A549 (cell line): ENCODE results near the gene PRKAR1B. TPM values are rescaled to one million over a fixed set of nuclear protein-coding genes. Genes with fewer than 3 reads are reported as not detected.

ENCODE experiments used
- ATAC-seq, 2 experiments: fragments of 200-7000 bp in 1 of 2; fragments of >200 bp in 1 of 2; cut with Nextera tagmentation in 1 of 2; cut with Tn5 transposase in 1 of 2; 3 replicates each; pipeline versions ENCODE4 v1.8.0 to v1.9.1; 2018 to 2020; ENCODE audit warnings: mild to moderate bottlenecking in 1 of 2, moderate library complexity in 1 of 2
- CTCF ChIA-PET: fragments of 300-600 bp; sonication (Branson Sonifier 250); formaldehyde crosslinking; extraction: SDS; loops from one replicate; lab custom pipeline; 2021; ENCODE audit warnings: antibody characterized with exemption, inconsistent platforms; lab: Yijun Ruan, JAX
- POLR2A ChIA-PET: fragments of 350-600 bp; formaldehyde crosslinking; extraction: SDS; loops from one replicate; lab custom pipeline; 2021; ENCODE audit warnings: antibody characterized with exemption, inconsistent platforms; lab: Yijun Ruan, JAX
- DNase-seq, 2 experiments: peaks; one replicate each; pipeline versions ENCODE4 v3.0.0 to v3.0.0-alpha.2; 2011 to 2016; ENCODE audit warnings: low read depth in 1 of 2, low spot score in 1 of 2
- FAIRE-seq: peaks from 2 replicates; lab custom pipeline; 2011; peaks lifted over from hg19 to GRCh38; lab: Jason Lieb, UNC
- H3K27ac ChIP-seq, 2 experiments: fragments of >200 bp; sonication (Bioruptor Twin); formaldehyde crosslinking; 3 replicates each; pipeline ENCODE4 v1.5.1; 2016 to 2017
- H3K4me1 ChIP-seq: fragments of >200 bp; sonication (Bioruptor Twin); formaldehyde crosslinking; 3 replicates; pipeline ENCODE4 v1.6.1; 2016
- H3K4me2 ChIP-seq: fragments of >200 bp; sonication (Bioruptor Twin); formaldehyde crosslinking; 3 replicates; pipeline ENCODE4 v1.6.1; 2016
- H3K4me3 ChIP-seq: fragments of >200 bp; sonication (Bioruptor Twin); formaldehyde crosslinking; 3 replicates; pipeline ENCODE4 v1.5.1; 2016
- H3K9me3 ChIP-seq: fragments of >200 bp; sonication (Bioruptor Twin); formaldehyde crosslinking; 3 replicates; pipeline ENCODE4 v1.6.1; 2016
- CBX2 ChIP-seq: fragments of 200-600 bp; sonication (generic); IDR thresholded peaks from 2 replicates; pipeline ENCODE4 v1.6.1; 2016; ENCODE audit warnings: low read depth, mild to moderate bottlenecking, borderline replicate concordance
- EHMT2 ChIP-seq: fragments of 200-600 bp; sonication (generic); IDR thresholded peaks from 2 replicates; pipeline ENCODE4 v1.6.1; 2016; ENCODE audit warnings: antibody characterized with exemption, low read depth, mild to moderate bottlenecking, moderate library complexity
- EP300 ChIP-seq, 2 experiments: fragments of >200 bp; sonication (Bioruptor Twin); formaldehyde crosslinking; IDR thresholded peaks; 2 replicates in 1 of 2; 3 replicates in 1 of 2; pipeline ENCODE4 v1.6.1; 2016 to 2017
- ESRRA ChIP-seq: fragments of 150-350 bp; IDR thresholded peaks from 2 replicates; pipeline ENCODE4 v1.6.1; 2014; ENCODE audit warnings: mild to moderate bottlenecking, low read length, borderline replicate concordance
- FOSB ChIP-seq: fragments of 250-450 bp; sonication (Bioruptor Pico); IDR thresholded peaks from 2 replicates; pipeline ENCODE4 v1.5.0; 2020; ENCODE audit warnings: mild to moderate bottlenecking, moderate library complexity
- FOXS1 ChIP-seq: fragments of 250-450 bp; sonication (Bioruptor Pico); IDR thresholded peaks from 2 replicates; pipeline ENCODE4 v1.5.0; 2020; ENCODE audit warnings: mild to moderate bottlenecking, moderate library complexity
- MAFK ChIP-seq: fragments of 450-650 bp; IDR thresholded peaks from 2 replicates; pipeline ENCODE4 v1.6.1; 2014; ENCODE audit not compliant: partially characterized antibody
- MYC ChIP-seq: IDR thresholded peaks from 2 replicates; pipeline ENCODE4 v1.6.1; 2012; ENCODE audit warnings: mild to moderate bottlenecking, inconsistent platforms, low read length, improper control_type of control experiment, borderline replicate concordance
- NR3C1 ChIP-seq: fragments of >200 bp; sonication (Bioruptor Twin); formaldehyde crosslinking; IDR thresholded peaks from 3 replicates; pipeline ENCODE4 v1.6.1; 2017
- PHF8 ChIP-seq: fragments of 200-600 bp; sonication (generic); IDR thresholded peaks from 2 replicates; pipeline ENCODE4 v1.6.1; 2016; ENCODE audit warnings: low read depth, mild to moderate bottlenecking, antibody characterized with exemption, moderate library complexity, borderline replicate concordance
- POLR2A ChIP-seq: IDR thresholded peaks from 2 replicates; pipeline ENCODE4 v1.6.1; 2012; ENCODE audit warnings: mild to moderate bottlenecking, low read length
- SREBF2 ChIP-seq: fragments of 450-650 bp; IDR thresholded peaks from 2 replicates; pipeline ENCODE4 v1.6.1; 2014; ENCODE audit warnings: mild to moderate bottlenecking, moderate library complexity
- ZFP36 ChIP-seq: fragments of 450-650 bp; IDR thresholded peaks from 2 replicates; pipeline ENCODE4 v1.6.1; 2014; ENCODE audit warnings: borderline replicate concordance; ENCODE audit not compliant: partially characterized antibody
- ZSCAN20 ChIP-seq: fragments of 250-450 bp; sonication (Bioruptor Pico); IDR thresholded peaks from 2 replicates; pipeline ENCODE4 v1.8.0; 2022; ENCODE audit warnings: mild to moderate bottlenecking, moderate library complexity
- WGBS: methylation state at CpG from one replicate; pipeline ENCODE4 v1.1.6; 2017; ENCODE audit errors: missing lambda C conversion rate; 5-methylcytosine and 5-hydroxymethylcytosine counted together
- polyA plus RNA-seq, 4 experiments: library from polyadenylated mRNA; depleted of rRNA in 3 of 4; stranded (reverse); fragments of >200 nt; fragmentation: RNase III in 1 of 4; extraction: RNeasy Plus Mini Kit Qiagen cat#74134 plus additional on column Dnase treatment in 1 of 4; gene quantifications; 2 replicates in 3 of 4; 3 replicates in 1 of 4; pipeline ENCODE4 v1.2.3, GENCODE V29; 2011 to 2017
- TF ChIP-seq, protein P1 (sequence below): fragments of 200-600 bp; sonication (generic); IDR thresholded peaks from 2 replicates; pipeline ENCODE4 v1.6.1; 2016; ENCODE audit warnings: antibody characterized with exemption, mild to moderate bottlenecking, moderate library complexity
- TF ChIP-seq, protein P2 (sequence below): fragments of >200 bp; sonication (Bioruptor Twin); formaldehyde crosslinking; IDR thresholded peaks from 2 replicates; pipeline ENCODE4 v1.6.1; 2016
- TF ChIP-seq, protein P3 (sequence below): IDR thresholded peaks from 2 replicates; pipeline ENCODE4 v1.6.1; 2012
- TF ChIP-seq, protein P4 (sequence below): fragments of >200 bp; sonication (Bioruptor Twin); formaldehyde crosslinking; IDR thresholded peaks from 3 replicates; pipeline ENCODE4 v1.5.1; 2016
- TF ChIP-seq, protein P5 (sequence below): fragments of 250-450 bp; sonication (Bioruptor Pico); IDR thresholded peaks from 2 replicates; pipeline ENCODE4 v1.5.0; 2021; ENCODE audit warnings: mild to moderate bottlenecking, moderate library complexity, borderline replicate concordance

PRKAR1B gene
- polyA plus RNA-seq, 2 of the 4 experiments (the other 2 are of a cell fraction), result 10.1 to 33.7 TPM

DNA sequence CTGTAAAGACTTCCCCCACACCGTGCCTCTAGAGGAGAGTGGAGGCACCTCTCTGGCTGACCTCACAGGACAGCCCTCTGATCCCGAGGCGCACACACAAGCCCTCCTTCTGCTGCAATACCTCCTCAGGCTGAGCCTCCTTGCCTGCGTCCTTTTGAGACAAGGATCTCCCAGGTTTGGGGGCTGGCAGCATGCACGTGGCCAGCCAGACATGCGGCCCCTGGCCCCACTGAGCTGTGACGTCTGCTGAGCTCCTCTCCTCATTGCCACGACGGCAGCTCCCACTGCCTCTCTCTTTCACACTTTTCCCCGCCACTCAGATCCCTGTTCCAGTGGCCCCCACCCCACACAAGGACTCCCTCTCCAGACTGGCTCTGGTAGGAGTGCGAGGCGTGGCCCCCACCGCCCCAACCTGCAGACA is 12.8 kb downstream of the PRKAR1B start:
- TF ChIP-seq ZFP36, result no peak
- no peak for FAIRE-seq
- Histone ChIP-seq H3K4me1 (no peaks in the 10 kb centered on the region), H3K4me3 (no peak overlapping the region), H3K27ac (no peak overlapping the region), H3K4me2 (no peak overlapping the region), H3K9me3 (no peaks in the 10 kb centered on the region)
- WGBS, result 95% methylated on average over 12 of the region's 13 CpGs
- no peak for DNase-seq
- peak; percentile 41 to 47; a peak in 3 of 6 replicates for ATAC-seq
- POLR2A ChIA-PET, result no interaction called here
- CTCF ChIA-PET, result no interaction called here

DNA sequence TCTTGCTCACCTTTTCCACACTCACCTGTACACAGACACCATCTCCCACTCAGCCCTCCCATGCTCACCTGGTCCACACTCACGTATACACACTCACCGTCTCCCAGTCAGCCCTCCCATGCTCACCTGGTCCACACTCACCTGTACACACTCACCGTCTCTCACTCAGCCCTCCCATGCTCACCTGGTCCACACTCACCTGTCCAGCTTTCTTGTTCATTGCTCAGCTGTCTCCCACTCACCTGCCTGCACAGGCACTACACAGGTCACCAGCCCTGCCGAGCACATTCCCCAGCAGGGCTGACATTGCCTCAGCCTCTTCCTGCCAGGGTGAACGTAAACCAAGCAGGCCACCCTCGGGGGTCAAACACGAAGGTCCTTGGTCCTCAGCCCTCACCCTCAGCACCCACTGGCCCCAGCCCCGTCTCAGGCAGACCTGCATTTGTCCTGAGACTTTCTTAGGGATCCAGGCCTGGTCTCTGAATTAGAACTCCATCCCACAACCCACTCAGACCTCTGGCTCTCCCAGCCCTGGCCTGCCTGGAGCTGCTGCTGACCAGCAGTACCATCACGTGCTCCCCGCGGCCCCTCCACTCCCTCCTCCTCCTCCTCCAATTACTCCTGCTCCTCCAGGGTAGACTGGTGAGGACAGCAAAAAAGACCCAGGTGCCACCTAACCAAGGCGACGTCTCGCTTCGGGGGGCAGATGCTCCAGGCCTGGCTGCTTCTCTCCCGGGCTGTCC is 13.4 kb downstream of the PRKAR1B start:
- no peak for FAIRE-seq

More for the DNA sequence above, 13.4 kb downstream of the PRKAR1B start:
- no peaks in the 10 kb centered on the region for H3K4me1 ChIP-seq
- TF ChIP-seq, protein P1, sequence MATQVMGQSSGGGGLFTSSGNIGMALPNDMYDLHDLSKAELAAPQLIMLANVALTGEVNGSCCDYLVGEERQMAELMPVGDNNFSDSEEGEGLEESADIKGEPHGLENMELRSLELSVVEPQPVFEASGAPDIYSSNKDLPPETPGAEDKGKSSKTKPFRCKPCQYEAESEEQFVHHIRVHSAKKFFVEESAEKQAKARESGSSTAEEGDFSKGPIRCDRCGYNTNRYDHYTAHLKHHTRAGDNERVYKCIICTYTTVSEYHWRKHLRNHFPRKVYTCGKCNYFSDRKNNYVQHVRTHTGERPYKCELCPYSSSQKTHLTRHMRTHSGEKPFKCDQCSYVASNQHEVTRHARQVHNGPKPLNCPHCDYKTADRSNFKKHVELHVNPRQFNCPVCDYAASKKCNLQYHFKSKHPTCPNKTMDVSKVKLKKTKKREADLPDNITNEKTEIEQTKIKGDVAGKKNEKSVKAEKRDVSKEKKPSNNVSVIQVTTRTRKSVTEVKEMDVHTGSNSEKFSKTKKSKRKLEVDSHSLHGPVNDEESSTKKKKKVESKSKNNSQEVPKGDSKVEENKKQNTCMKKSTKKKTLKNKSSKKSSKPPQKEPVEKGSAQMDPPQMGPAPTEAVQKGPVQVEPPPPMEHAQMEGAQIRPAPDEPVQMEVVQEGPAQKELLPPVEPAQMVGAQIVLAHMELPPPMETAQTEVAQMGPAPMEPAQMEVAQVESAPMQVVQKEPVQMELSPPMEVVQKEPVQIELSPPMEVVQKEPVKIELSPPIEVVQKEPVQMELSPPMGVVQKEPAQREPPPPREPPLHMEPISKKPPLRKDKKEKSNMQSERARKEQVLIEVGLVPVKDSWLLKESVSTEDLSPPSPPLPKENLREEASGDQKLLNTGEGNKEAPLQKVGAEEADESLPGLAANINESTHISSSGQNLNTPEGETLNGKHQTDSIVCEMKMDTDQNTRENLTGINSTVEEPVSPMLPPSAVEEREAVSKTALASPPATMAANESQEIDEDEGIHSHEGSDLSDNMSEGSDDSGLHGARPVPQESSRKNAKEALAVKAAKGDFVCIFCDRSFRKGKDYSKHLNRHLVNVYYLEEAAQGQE, result no peak
- TF ChIP-seq SREBF2 (no peak), FOSB (no peak), CBX2 (no peak), FOXS1 (CRISPR knock-in tag) (no peak), MYC (no peak), ESRRA (no peak), MAFK (no peak), ZSCAN20 (no peak), EHMT2 (no peak), PHF8 (no peak), NR3C1 (no peak), POLR2A (no peak), EP300 (IDR thresholded peaks at IDR 0.05) (no peak)
- TF ChIP-seq, protein P2, sequence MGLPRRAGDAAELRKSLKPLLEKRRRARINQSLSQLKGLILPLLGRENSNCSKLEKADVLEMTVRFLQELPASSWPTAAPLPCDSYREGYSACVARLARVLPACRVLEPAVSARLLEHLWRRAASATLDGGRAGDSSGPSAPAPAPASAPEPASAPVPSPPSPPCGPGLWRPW, result no peak
- TF ChIP-seq, protein P3, sequence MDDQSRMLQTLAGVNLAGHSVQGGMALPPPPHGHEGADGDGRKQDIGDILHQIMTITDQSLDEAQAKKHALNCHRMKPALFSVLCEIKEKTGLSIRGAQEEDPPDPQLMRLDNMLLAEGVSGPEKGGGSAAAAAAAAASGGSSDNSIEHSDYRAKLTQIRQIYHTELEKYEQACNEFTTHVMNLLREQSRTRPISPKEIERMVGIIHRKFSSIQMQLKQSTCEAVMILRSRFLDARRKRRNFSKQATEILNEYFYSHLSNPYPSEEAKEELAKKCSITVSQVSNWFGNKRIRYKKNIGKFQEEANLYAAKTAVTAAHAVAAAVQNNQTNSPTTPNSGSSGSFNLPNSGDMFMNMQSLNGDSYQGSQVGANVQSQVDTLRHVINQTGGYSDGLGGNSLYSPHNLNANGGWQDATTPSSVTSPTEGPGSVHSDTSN, result no peak
- TF ChIP-seq, protein P4, sequence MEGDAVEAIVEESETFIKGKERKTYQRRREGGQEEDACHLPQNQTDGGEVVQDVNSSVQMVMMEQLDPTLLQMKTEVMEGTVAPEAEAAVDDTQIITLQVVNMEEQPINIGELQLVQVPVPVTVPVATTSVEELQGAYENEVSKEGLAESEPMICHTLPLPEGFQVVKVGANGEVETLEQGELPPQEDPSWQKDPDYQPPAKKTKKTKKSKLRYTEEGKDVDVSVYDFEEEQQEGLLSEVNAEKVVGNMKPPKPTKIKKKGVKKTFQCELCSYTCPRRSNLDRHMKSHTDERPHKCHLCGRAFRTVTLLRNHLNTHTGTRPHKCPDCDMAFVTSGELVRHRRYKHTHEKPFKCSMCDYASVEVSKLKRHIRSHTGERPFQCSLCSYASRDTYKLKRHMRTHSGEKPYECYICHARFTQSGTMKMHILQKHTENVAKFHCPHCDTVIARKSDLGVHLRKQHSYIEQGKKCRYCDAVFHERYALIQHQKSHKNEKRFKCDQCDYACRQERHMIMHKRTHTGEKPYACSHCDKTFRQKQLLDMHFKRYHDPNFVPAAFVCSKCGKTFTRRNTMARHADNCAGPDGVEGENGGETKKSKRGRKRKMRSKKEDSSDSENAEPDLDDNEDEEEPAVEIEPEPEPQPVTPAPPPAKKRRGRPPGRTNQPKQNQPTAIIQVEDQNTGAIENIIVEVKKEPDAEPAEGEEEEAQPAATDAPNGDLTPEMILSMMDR, result no peak
- TF ChIP-seq, protein P5, sequence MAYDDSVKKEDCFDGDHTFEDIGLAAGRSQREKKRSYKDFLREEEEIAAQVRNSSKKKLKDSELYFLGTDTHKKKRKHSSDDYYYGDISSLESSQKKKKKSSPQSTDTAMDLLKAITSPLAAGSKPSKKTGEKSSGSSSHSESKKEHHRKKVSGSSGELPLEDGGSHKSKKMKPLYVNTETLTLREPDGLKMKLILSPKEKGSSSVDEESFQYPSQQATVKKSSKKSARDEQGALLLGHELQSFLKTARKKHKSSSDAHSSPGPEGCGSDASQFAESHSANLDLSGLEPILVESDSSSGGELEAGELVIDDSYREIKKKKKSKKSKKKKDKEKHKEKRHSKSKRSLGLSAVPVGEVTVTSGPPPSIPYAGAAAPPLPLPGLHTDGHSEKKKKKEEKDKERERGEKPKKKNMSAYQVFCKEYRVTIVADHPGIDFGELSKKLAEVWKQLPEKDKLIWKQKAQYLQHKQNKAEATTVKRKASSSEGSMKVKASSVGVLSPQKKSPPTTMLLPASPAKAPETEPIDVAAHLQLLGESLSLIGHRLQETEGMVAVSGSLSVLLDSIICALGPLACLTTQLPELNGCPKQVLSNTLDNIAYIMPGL (CRISPR knock-in tag), result no peak
- DNase-seq, result no peak
- no peaks in the 10 kb centered on the region for H3K9me3 ChIP-seq
- CTCF ChIA-PET, result no interaction called here
- no peak overlapping the region for H3K4me3 ChIP-seq
- no peak overlapping the region for H3K4me2 ChIP-seq
- POLR2A ChIA-PET, result no interaction called here
- no peak; a peak in 1 of 6 replicates for ATAC-seq
- WGBS, result 89% methylated on average over 16 of the region's 16 CpGs
- H3K27ac ChIP-seq, result no peak overlapping the region
